Measurements from ENCODE around the gene GPR146.

Gene GPR146

DNA sequence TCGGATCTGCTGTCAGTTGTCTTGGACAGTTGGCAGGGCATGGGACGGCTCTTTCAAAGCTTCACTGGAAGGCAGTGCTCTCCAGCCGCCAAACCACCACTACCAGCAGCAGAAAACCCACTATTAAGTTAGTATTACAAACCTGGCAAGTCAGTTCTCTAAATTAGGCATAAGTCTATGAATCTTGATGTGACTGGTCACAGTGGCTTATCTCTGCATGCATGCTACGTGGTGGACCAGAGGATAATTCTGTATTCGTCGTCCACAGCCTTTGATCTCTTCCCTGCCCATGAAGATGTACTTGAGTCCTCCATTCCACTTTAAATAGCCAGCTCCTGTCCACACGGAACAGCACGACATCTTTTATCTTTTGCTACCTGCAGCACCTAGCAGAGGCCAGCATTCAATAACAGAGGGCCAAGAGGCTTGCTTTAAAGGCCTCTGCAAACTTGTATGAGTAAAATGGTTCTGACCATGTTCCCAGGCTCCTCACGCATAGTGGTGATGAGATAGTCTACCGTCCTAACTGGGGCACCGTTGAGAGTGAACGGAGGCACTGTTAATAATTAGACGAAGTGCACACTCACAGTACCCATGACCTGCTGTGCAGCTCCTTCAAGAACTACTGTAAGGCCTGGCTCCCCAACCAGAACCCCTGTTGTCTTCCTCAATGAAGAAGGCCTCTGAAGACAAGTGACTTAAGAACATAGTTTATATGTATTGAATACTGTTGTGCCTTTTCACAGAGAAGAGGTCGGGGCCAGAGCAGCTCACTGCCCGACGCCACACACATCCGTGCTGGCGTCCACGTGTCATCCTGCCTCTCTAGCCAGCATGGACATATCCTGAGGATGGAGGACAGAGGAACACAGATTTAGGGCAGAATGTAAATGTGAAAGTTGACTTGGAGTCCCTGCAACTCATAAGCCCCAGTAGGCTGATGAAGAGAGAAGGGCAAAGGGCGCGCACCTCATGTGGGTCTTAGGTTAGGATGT lies 1.0 kb downstream of the GPR146 start:
- TF ChIP-seq GATA2 (IDR thresholded peaks at IDR 0.05; ENCODE audit: low read depth, low read length) (no peak), GATA3 (IDR thresholded peaks at IDR 0.05; ENCODE audit: low read depth, low read length) (no peak)

DNA sequence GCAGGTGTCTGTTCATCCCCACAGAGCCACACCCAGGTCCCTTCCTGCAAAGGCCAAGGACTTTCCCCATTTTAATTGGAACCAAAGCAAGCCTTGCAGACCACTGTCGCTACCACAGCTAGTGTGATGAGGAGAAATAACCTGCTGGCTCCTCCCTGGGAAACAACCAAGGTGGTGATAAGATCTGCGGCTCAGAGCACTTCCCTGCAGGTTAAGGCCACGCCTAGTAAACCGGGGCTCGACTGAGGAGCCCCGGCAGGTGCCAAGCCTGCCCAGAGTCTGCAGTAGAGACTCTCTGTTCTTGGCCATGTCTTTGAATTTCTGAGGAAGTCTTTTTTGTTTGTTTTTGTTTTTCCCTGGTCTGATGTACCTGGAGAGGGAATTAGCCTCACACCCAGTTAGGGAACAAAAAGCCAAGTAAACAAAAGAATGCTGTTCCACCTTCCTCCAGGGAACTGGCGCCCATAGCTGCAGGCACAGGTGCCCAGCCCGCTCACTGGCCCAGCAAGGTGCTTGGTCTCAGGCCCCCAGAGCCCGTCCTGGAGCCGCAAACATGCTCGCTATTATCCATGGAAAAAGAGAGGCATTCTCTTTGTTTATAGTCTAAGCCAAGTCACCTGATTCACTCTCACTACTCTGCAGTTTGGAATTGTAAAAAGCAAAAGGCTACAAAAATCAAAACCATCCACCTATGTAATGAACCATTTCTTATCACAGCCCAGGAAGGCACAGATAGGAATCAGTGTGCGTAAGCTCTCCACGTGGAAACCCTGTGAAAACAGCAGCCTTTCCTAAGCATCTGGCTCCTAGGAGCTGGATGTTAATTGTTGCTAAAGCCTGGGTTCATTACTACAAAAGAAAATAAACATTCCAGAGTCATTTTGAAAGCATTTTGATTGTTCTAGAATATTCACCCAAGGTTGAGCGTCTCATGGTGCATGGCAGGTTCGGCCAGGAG lies 2.7 kb downstream of the GPR146 start:
- peak; percentile 97 for TF ChIP-seq GATA2 (IDR thresholded peaks at IDR 0.05; ENCODE audit: low read depth, low read length)
- no peak for TF ChIP-seq GATA3 (IDR thresholded peaks at IDR 0.05; ENCODE audit: low read depth, low read length)

DNA sequence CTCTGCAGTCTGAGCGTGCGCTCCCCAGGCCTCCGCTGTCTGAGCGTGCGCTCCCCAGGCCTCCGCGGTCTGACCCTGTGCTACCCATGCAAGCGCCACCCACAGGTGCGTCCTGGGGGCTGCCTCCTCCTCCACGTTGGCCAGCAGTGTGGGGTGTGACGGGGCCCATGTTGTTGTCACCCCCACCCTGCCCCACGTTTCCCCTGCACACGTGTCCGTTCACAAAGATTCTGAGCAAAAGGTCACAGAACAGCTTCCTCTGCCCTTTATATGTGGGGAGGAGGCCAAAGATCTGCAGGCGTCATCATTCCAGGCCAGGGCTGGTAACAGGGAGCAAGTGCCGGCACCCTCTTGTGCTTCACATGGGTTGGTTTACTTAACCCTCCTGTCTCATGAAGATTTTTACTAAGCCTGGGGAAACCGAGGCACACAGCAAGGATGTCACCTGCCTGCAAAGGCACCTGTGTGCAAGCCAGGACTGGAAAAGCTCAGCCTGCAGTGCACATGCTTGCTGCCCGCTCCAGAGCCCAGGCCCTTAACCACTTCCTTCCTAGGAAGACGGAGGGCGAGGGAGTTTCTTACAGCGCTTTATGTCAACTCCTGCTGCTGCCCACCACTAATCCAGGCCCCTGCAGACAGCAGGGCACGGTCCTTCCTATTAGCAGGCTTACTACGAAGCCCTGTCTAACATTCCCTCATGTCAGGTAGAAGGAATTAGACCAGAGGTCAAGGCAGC lies 4.8 kb downstream of the GPR146 start:
- no peak for TF ChIP-seq GATA2 (IDR thresholded peaks at IDR 0.05; ENCODE audit: low read depth, low read length)
- no peak for TF ChIP-seq GATA3 (IDR thresholded peaks at IDR 0.05; ENCODE audit: low read depth, low read length)

DNA sequence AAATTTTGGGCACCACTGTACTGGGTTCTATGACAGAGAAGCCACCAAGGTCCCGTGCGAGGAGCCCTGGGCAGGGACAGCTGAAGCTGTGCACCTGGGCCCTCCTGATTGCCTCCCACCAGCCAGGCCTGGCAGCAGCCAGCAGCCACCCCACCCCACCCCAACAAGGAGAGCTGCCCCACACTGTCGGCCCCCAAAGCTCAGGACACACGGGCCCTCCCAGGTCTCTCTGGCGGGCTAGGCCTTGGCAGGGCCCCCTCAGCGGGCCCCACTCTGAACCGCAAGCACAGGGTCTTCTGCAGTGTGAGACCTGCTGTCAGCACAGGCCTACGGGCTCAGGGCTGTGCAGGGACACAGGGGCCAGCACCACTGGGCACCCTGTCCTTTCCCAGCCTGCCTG lies 5.5 kb downstream of the GPR146 start:
- no peak for TF ChIP-seq GATA3 (IDR thresholded peaks at IDR 0.05; ENCODE audit: low read depth, low read length)
- no peak for TF ChIP-seq GATA2 (IDR thresholded peaks at IDR 0.05; ENCODE audit: low read depth, low read length)

DNA sequence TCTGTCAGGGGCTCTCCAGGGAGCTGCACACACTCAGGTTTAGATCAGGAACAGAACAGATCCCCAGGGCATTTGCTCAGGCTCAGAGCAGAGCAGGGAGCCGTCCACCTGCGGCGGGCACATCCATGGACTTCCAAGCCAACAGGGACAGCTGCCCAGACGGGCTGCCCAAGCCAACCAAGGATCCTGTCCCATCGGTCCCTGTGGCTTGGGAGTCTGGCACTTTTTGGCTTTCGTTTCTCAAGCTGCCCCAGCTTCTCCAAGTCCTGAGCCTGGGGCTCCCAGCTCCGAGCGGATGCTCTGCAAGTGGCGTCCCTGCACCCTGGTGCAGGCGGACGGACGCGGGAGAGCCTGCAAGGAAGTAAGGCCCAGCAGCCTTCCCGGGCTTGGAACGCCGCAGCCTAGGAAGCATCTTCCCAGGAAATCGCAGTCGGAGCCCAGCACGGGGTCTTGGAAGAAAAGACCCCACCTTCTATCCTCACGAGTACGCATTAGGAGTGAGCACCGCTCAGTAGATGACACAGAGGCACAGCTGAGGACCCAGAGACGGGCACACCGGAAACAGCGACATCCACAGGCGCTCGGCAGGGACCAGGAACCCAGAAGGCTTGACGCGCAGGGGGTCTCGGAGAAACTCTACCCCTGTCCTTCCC lies 6.0 kb downstream of the GPR146 start:
- TF ChIP-seq GATA2 (IDR thresholded peaks at IDR 0.05; ENCODE audit: low read depth, low read length) (no peak), GATA3 (IDR thresholded peaks at IDR 0.05; ENCODE audit: low read depth, low read length) (no peak)

DNA sequence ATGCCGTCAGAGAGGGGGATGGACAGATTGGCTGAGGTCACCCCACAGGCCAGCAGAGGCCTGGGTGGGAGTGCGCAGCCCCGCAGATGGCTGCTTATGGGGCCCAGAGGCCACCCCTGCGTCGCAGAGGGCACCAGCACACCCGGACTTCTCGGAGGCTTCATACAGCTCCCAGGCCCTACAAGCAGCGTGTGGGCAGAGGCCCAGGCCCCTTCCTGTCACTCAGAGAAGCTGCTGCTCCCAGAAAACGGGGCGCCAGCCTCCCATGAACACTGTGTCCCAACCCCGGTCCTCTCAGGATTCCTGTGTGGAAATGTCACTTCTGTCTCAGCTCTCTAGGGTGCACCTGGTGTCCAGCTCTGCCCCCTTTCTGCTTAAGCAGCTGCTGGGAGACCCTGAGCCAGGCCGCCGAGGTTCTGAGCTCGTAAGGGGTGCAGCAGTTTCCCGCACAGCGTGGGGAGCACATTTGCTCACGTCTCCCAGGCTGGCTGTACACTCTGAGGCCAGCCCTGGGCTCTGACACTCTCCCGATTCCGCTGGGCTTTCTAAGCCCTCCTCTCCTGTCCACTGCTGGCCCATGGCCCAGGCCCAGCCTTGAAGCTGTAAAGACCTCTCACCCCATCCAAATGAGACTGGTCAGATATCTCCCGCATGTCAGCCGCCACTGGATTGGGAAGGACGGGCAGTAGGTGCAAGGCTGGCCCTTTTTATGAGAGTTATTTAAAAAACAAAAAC lies 6.8 kb downstream of the GPR146 start:
- TF ChIP-seq GATA3 (IDR thresholded peaks at IDR 0.05; ENCODE audit: low read depth, low read length) (no peak), GATA2 (IDR thresholded peaks at IDR 0.05; ENCODE audit: low read depth, low read length) (no peak)

DNA sequence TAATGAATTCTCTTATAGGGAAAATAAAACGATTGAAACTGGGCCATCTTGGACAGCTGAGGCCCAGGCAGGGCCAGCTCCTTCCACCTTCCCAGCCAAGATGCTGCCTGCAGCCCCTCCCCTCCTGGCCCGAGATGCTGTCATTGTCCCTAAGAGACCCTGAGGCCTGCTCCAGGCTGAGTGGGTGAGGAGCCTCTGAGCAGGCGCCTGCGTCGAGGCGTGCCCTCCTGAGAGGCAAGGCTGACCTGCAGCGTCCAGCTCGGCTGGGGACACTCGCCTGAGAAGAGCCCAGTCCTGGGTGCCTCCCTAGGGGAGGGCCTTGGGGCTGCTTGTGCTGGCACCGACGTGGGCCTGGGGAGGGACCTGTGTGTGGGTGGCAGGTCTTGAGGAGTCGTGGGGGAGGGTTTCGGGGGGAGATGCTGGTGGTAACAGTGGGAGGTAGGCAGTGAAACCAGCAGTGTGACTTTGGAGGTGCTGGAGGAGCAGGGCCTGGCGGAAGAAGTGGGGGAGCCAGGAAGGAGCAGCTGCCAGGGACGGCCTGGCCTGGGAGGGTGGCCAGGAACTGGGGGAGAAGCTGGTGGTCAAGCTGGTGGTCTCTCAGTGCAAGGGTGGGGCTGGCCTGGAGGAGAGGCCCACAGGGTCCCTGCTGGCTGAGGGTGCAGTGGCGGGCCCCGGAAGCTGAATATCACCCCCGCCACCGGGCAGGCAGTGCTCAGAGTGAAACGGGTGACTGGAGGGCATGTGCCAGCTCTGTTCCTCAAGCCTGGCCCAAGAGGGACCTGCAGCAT lies 7.9 kb downstream of the GPR146 start:
- TF ChIP-seq GATA2 (IDR thresholded peaks at IDR 0.05; ENCODE audit: low read depth, low read length) (no peak), GATA3 (IDR thresholded peaks at IDR 0.05; ENCODE audit: low read depth, low read length) (no peak)

DNA sequence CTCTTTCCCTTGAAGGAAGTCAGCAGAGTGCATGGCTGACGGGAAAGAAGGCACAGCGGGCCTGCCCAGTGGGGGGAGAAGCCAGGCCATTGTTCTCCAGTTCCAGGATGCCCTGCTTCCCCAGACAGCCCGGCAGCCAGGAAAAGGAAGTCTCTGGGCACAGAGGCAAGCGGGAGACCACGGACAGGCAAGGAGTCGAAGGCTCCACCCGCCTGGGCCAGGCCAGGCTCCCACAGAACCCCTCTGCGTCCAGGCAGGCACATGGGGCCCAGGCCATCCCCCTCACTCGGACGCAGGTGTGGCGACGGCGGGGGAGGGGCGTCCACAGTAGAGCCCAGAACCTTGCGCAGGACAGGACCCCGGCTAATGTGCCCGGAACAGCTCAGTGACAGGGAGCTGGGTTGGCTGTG lies 8.7 kb downstream of the GPR146 start:
- TF ChIP-seq GATA2 (IDR thresholded peaks at IDR 0.05; ENCODE audit: low read depth, low read length) (no peak), GATA3 (IDR thresholded peaks at IDR 0.05; ENCODE audit: low read depth, low read length) (no peak)

DNA sequence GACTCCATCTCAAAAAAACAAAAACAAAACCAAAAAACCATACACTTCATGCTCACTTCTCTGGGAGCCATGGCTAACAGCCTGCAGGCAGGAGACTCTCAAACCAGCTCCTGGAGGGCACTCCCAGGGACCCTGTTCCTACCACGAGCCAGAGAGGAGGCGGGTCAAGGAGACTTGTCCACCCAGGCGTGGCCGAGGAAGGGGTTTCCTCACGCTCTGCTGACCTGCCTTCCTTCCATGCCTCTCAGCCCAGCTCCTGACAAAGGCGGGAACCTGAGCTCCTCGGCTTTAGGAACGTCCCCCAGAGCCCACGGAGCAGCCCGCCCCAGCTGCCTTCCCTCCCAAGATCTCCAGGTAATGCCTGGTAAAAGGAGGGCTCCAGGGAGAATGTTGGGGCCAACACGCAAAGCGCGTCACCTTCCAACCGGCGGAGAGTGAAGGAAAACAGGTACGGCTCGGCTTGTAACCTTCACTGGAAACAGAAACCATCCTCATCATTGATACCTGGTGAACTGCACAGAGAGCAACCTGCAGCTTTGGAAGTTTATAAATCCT lies 9.5 kb downstream of the GPR146 start:
- TF ChIP-seq GATA2 (IDR thresholded peaks at IDR 0.05; ENCODE audit: low read depth, low read length) (no peak), GATA3 (IDR thresholded peaks at IDR 0.05; ENCODE audit: low read depth, low read length) (no peak)

DNA sequence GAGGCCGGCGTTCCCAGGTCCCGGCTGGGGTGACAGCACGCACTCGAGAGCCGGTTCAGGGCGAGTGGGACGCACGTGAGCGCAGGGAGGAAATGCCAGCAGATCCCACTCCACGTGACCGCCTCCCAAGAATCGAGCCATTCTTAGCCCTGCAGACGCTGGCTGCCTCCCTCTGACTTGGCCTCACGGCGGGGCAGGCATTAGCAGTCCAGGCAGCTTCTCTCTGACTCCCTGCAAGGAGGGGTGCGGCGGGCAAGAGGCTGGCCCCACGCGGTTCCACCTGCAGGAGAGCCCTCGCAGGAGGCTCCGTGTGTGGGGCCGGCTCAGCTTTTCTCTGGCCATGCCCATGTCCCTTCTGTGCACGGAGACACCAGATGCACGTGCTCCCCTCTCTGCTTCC lies 10.1 kb downstream of the GPR146 start:
- no peak for TF ChIP-seq GATA3 (IDR thresholded peaks at IDR 0.05; ENCODE audit: low read depth, low read length)
- TF ChIP-seq GATA2 (IDR thresholded peaks at IDR 0.05; ENCODE audit: low read depth, low read length) = no peak

DNA sequence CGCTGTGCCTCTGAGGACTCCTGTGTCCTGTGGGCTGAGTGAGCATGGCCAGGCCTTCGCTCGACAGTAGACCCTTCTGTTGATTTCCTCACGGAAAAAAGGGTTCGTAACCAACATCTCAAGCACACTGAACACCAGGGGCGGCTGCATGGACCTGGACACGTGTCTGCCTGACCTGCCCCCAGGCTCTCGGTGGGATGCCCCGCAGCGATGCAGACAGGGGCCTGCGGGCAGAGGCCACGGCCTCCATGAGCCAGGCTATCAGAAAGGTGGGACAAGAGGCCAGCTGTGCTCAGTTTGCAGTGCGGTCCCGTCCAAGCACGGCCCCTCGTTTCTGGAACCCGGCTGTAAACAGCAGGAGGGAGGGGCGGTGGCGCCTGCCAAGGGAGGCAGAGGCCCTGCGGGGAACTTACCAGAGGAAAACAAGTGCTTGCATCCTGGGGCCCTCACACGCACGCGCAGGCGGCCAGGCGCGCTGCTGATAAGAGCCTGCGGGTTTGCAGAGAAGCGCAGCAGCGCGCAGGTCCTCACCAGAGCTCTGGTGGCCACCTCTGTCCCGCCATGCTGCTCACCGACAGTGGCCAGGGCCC lies 10.6 kb downstream of the GPR146 start:
- TF ChIP-seq GATA3 (IDR thresholded peaks at IDR 0.05; ENCODE audit: low read depth, low read length) (no peak), GATA2 (IDR thresholded peaks at IDR 0.05; ENCODE audit: low read depth, low read length) (peak; percentile 81)

All from SH-SY5Y (cell line).